AG08396 (cell line): Measurements from ENCODE around the gene MEAK7.

Experiments used
- DNase-seq: peaks from one replicate; pipeline ENCODE4 v3.0.0; 2012; ENCODE audit warnings: low spot score, mixed read lengths

The MEAK7 gene

GRCh38 chr16:84466692-84467091 lies 37.8 kb downstream of the MEAK7 start:
- no peak for DNase-seq

GRCh38 chr16:84465154-84465553 lies 39.3 kb downstream of the MEAK7 start:
- no peak for DNase-seq

- no peak for DNase-seq
Observed at GRCh38 chr16:84464116-84464515, 40.3 kb downstream of the MEAK7 start.

GRCh38 chr16:84463221-84463620 lies 41.2 kb downstream of the MEAK7 start:
- no peak for DNase-seq

GRCh38 chr16:84462296-84463210 lies 41.9 kb downstream of the MEAK7 start:
- no peak for DNase-seq

GRCh38 chr16:84461413-84462295 lies 42.8 kb downstream of the MEAK7 start:
- no peak for DNase-seq

- DNase-seq: no peak
Observed at GRCh38 chr16:84461029-84461412, 43.4 kb downstream of the MEAK7 start.

GRCh38 chr16:84460406-84461028 lies 43.9 kb downstream of the MEAK7 start:
- DNase-seq: no peak

- DNase-seq: no peak
Observed at GRCh38 chr16:84459941-84460405, 44.5 kb downstream of the MEAK7 start.

GRCh38 chr16:84459533-84459894 lies 44.9 kb downstream of the MEAK7 start:
- no peak for DNase-seq

- no peak for DNase-seq
Observed at GRCh38 chr16:84458606-84459532, 45.6 kb downstream of the MEAK7 start.

- no peak for DNase-seq
Observed at GRCh38 chr16:84455031-84455430, 49.4 kb downstream of the MEAK7 start.
